K562 (cell line): ENCODE data around the gene CASP1.

Experiments
- CTCF ChIP-seq, 3 experiments: IDR thresholded peaks in 2 of 3; conservative IDR thresholded peaks in 1 of 3; 2 replicates each; pipeline ENCODE4 v1.5.1; 2011 to 2012; ENCODE audit warnings: low read length in 3 of 3, mild to moderate bottlenecking in 3 of 3, control low read depth in 2 of 3, improper control_type of control experiment in 1 of 3, inconsistent platforms in 1 of 3, low read depth in 1 of 3, mixed read lengths in 1 of 3, moderate library complexity in 1 of 3; ENCODE audit not compliant: insufficient read depth in 2 of 3
- MAFF ChIP-seq: IDR thresholded peaks from 2 replicates; pipeline ENCODE4 v1.6.1; 2012; ENCODE audit warnings: low read length, improper control_type of control experiment
- POLR2A ChIP-seq: fragments of 450-650 bp; conservative IDR thresholded peaks from 2 replicates; pipeline ENCODE4 v1.6.1; 2016
- RBM34 ChIP-seq: fragments of 200-400 bp; formaldehyde crosslinking; IDR thresholded peaks from 2 replicates; pipeline ENCODE4 v1.6.1; 2018; ENCODE audit warnings: low read length, borderline replicate concordance; ENCODE audit not compliant: insufficient read depth
- THAP12 ChIP-seq: fragments of 250-450 bp; sonication (Bioruptor Pico); IDR thresholded peaks from 2 replicates; pipeline ENCODE4 v1.9.0; 2021; ENCODE audit warnings: mild to moderate bottlenecking, inconsistent platforms

DNA sequence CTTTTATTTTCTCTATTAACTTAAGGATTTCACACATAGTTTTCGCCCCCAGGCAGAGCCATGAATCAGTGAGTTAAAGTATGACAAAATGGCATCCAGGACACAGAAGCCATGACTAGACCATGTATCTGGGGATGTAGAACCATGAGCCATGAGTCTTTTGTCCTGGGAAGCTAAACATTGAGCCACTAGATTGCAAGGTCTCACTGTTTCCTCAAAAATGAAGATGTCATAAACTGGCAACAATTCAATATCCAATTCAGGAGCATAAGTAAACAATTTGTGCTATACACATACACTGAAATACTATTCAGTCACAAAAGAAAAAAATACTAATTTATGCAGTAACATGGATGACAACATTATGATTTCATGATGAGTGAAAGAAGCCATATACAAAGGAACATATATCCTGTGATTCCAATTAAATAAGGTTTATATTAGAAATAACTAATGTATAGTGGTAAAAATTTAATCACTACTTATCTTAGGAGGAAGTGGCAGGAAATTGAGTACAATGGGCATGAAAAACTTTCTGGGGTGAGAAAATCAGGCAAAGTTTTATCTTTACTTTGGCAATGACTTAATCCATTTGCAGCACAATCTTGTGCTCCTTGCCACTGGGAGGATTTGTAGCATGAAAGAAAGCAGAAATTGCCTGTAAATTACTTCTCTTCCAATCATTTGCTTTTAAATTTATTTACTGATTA, 38.7 kb upstream of the CASP1 start:
- TF ChIP-seq POLR2A: no peak
- TF ChIP-seq RBM34: no peak
- no peak for TF ChIP-seq MAFF
- no peak for TF ChIP-seq CTCF (IDR thresholded peaks at IDR 0.05 in 2 of 3, conservative IDR thresholded peaks at IDR 0.05 in 1 of 3; ENCODE audit: insufficient read depth in 2 of 3, low read depth in 1 of 3, low read length in 3 of 3)
- no peak for TF ChIP-seq THAP12
